Adrenal gland (tissue), 5 donors: Measurements from ENCODE around the gene CHIC2.

ENCODE experiments used
- CTCF ChIP-seq, 6 experiments: fragments of 450-650 bp in 4 of 6; fragments of 200-600 bp in 2 of 6; sonication (generic) in 1 of 6; IDR thresholded peaks; 1 replicate in 5 of 6; 2 replicates in 1 of 6; pipeline versions ENCODE4 v1.5.1 to v1.8.0; 2016 to 2021; ENCODE audit warnings: antibody characterized with exemption in 6 of 6, mild to moderate bottlenecking in 2 of 6, moderate library complexity in 1 of 6
- POLR2A ChIP-seq, 2 donors: fragments of 450-650 bp; IDR thresholded peaks; one replicate each; pipeline ENCODE4 v1.6.1; 2017; ENCODE audit warnings: antibody characterized with exemption in 2 of 2, mild to moderate bottlenecking in 2 of 2, moderate library complexity in 1 of 2
- donor health status: DM: no; HTN: no; CAD: no.

- TF ChIP-seq CTCF (IDR thresholded peaks at IDR 0.05) = no peak
- TF ChIP-seq POLR2A (IDR thresholded peaks at IDR 0.05) = no peak
Measured at GRCh38 chr4:53981066-53981465, 83.3 kb downstream of the CHIC2 start.
